K562 (cell line): ENCODE data around the gene ANKRD60. TPM values are rescaled to one million over a fixed set of nuclear protein-coding genes. Genes with fewer than 3 reads are reported as not detected.

Source experiments
- ATAC-seq: fragments of 200-7000 bp; cut with Tn5 transposase; 3 replicates; pipeline ENCODE4 v1.9.1; 2020; ENCODE audit warnings: moderate library complexity
- BruUV-seq: library from RNA; stranded (reverse); fragments of 400-500 nt; replicated peaks from 2 replicates; lab custom pipeline; 2021; lab: Mats Ljungman, UMichigan
- CTCF ChIA-PET: fragments of 300-600 bp; formaldehyde crosslinking; extraction: SDS; loops from one replicate; lab custom pipeline; 2021; ENCODE audit warnings: low intra/inter-chr PET ratio; lab: Yijun Ruan, JAX
- POLR2A ChIA-PET: fragments of 300-600, 350-650 bp; sonication (Branson Sonifier 250); formaldehyde crosslinking; extraction: SDS; loops from one replicate; lab custom pipeline; 2021; ENCODE audit warnings: antibody characterized with exemption, inconsistent platforms; lab: Yijun Ruan, JAX
- DNase-seq, 4 experiments: peaks; one replicate each; pipeline versions ENCODE4 v3.0.0 to v3.0.0-alpha.2; 2011 to 2018; ENCODE audit warnings: low spot score in 3 of 4, mixed read lengths in 3 of 4; ENCODE audit errors: extremely low read depth in 1 of 4
- FAIRE-seq: peaks from 2 replicates; lab custom pipeline; 2011; peaks lifted over from hg19 to GRCh38; lab: Jason Lieb, UNC
- H2AFZ ChIP-seq: 2 replicates; pipeline ENCODE4 v1.6.0; 2011; ENCODE audit warnings: low read depth, low read length, control low read depth, inconsistent platforms
- H3K27ac ChIP-seq: fragments of 200-600 bp; 3 replicates; pipeline ENCODE4 v1.8.0; 2011; ENCODE audit warnings: low read depth, mild to moderate bottlenecking, control low read depth, inconsistent platforms, low read length, moderate library complexity, mixed read lengths; ENCODE audit errors: extremely low read depth
- H3K27me3 ChIP-seq, 2 experiments: fragments of 300-600 bp in 1 of 2; 2 replicates in 1 of 2; 3 replicates in 1 of 2; pipeline versions ENCODE4 v1.6.0 to v1.8.0; 2011; ENCODE audit warnings: inconsistent platforms in 2 of 2, low read length in 2 of 2, mild to moderate bottlenecking in 1 of 2, mixed read lengths in 1 of 2, moderate library complexity in 1 of 2; ENCODE audit not compliant: control insufficient read depth in 2 of 2, insufficient read depth in 2 of 2
- H3K36me3 ChIP-seq: fragments of 300-600 bp; 3 replicates; pipeline ENCODE4 v1.8.0; 2011; ENCODE audit warnings: mild to moderate bottlenecking, low read length, inconsistent platforms; ENCODE audit not compliant: control insufficient read depth, insufficient read depth
- H3K4me1 ChIP-seq, 2 experiments: fragments of 200-600 bp in 1 of 2; replicated peaks in 1 of 2; 2 replicates in 1 of 2; 3 replicates in 1 of 2; pipeline versions ENCODE4 v1.5.1 to v1.8.0; 2011; ENCODE audit warnings: inconsistent platforms in 2 of 2, low read length in 2 of 2, mild to moderate bottlenecking in 1 of 2, mixed read lengths in 1 of 2, moderate library complexity in 1 of 2; ENCODE audit not compliant: control insufficient read depth in 2 of 2, insufficient read depth in 2 of 2
- H3K4me2 ChIP-seq: 2 replicates; pipeline ENCODE4 v1.6.1; 2011; ENCODE audit warnings: low read length, control low read depth, inconsistent platforms, mixed read lengths; ENCODE audit not compliant: insufficient read depth
- H3K4me3 ChIP-seq: fragments of 200-600 bp; sonication (generic), shearing (Covaris generic); 2 replicates; pipeline ENCODE4 v1.5.1; 2016; ENCODE audit warnings: control low read depth, inconsistent platforms
- H3K79me2 ChIP-seq: fragments of 200-600 bp; 3 replicates; pipeline ENCODE4 v1.8.0; 2011; ENCODE audit warnings: low read length, inconsistent platforms; ENCODE audit not compliant: control insufficient read depth, insufficient read depth
- H3K9ac ChIP-seq, 2 experiments: 2 replicates each; pipeline versions ENCODE4 v1.6.0 to v1.6.1; 2011; ENCODE audit warnings: low read depth in 2 of 2, low read length in 2 of 2, control low read depth in 1 of 2, inconsistent platforms in 1 of 2, mild to moderate bottlenecking in 1 of 2, mixed read lengths in 1 of 2; ENCODE audit not compliant: insufficient read depth in 1 of 2
- H3K9me1 ChIP-seq: one replicate; pipeline ENCODE4 v1.6.0; 2011; ENCODE audit warnings: inconsistent platforms, mild to moderate bottlenecking, low read length, moderate library complexity; ENCODE audit not compliant: control insufficient read depth, insufficient read depth
- H3K9me3 ChIP-seq: replicated peaks from 2 replicates; pipeline ENCODE4 v1.5.1; 2011; ENCODE audit warnings: low read depth, low read length, inconsistent platforms; ENCODE audit not compliant: control insufficient read depth, insufficient read depth
- H4K20me1 ChIP-seq: replicated peaks from 2 replicates; pipeline ENCODE4 v1.6.1; 2011; ENCODE audit warnings: low read length, inconsistent platforms, mixed read lengths; ENCODE audit not compliant: control insufficient read depth, insufficient read depth
- BACH1 ChIP-seq: fragments of 200-800 bp; sonication (Bioruptor generic); IDR thresholded peaks from 2 replicates; pipeline ENCODE4 v1.6.1; 2016; ENCODE audit warnings: missing genetic modification characterization, missing compliant biosample characterization
- PHF21A ChIP-seq: fragments of 450-650 bp; IDR thresholded peaks from 2 replicates; pipeline ENCODE4 v1.6.1; 2017; ENCODE audit warnings: low read depth, borderline replicate concordance
- SREBF1 ChIP-seq: fragments of 150-350 bp; IDR thresholded peaks from 2 replicates; pipeline ENCODE4 v1.6.1; 2014; ENCODE audit warnings: antibody characterized with exemption, low read depth, low read length, borderline replicate concordance
- ZFX ChIP-seq: sonication (generic); formaldehyde crosslinking; IDR thresholded peaks from 2 replicates; pipeline ENCODE4 v1.8.0; 2022; ENCODE audit warnings: mild to moderate bottlenecking, missing genetic modification reagents, moderate library complexity
- ZKSCAN1 ChIP-seq: fragments of 150-350 bp; IDR thresholded peaks from 2 replicates; pipeline ENCODE4 v1.6.1; 2016; ENCODE audit warnings: low read depth, low read length
- ZNF124 ChIP-seq: sonication (generic); formaldehyde crosslinking; IDR thresholded peaks from 2 replicates; pipeline ENCODE4 v1.8.1; 2022; ENCODE audit warnings: missing genetic modification reagents
- ZNF175 ChIP-seq: fragments of 200-800 bp; sonication (Bioruptor generic); IDR thresholded peaks from 2 replicates; pipeline ENCODE4 v1.6.1; 2016; ENCODE audit warnings: low read depth, mild to moderate bottlenecking, missing genetic modification characterization, missing compliant biosample characterization
- ZNF655 ChIP-seq: fragments of 250-450 bp; sonication (Bioruptor Pico); IDR thresholded peaks from 2 replicates; pipeline ENCODE4 v1.5.0; 2021
- WGBS: fragments of 100-300 bp; shearing (Covaris generic); methylation state at CpG from one replicate; pipeline ENCODE4 v1.1.6; 2016; ENCODE audit warnings: low coverage, mixed read lengths; ENCODE audit not compliant: insufficient coverage; ENCODE audit errors: missing lambda C conversion rate; 5-methylcytosine and 5-hydroxymethylcytosine counted together
- in situ Hi-C: fragments of 300-500 bp; cut with MboI; formaldehyde crosslinking; loops from 4 replicates; pipeline ENCODE4 v1.15.0; 2018; ENCODE audit warnings: inconsistent platforms, mixed read lengths
- intact Hi-C: fragments of 100-400 bp; cut with micrococcal nuclease; formaldehyde crosslinking; loops from 2 replicates; pipeline ENCODE4 v1.14.2; 2022
- polyA plus RNA-seq, 8 experiments: library from polyadenylated mRNA; depleted of rRNA in 4 of 8; stranded (reverse) in 5 of 8; unstranded in 3 of 8; fragments of >200 nt; fragmentation: Nextera tagmentation in 2 of 8; fragmentation: Illumina TruSeq in 1 of 8; extraction: Ambion mirVana in 2 of 8; extraction: Trizol in 1 of 8; gene quantifications; 2 replicates each; pipeline versions ENCODE4 v1.2.1 to v1.2.3, GENCODE V29; 2011 to 2014; ENCODE audit warnings: inconsistent platforms in 1 of 8, missing spikeins in 1 of 8
- total RNA-seq, 7 experiments: library from RNA; depleted of rRNA in 6 of 7; stranded (reverse); fragments of >200 nt in 6 of 7; fragmentation: Illumina TruSeq in 2 of 7; extraction: Trizol in 2 of 7; gene quantifications; 2 replicates each; pipeline versions ENCODE4 v1.2.1 to v1.2.3, GENCODE V29; 2011 to 2021; ENCODE audit warnings: low replicate concordance in 1 of 7

Gene ANKRD60
- total and polyA plus RNA-seq, 9 of the 15 experiments (the other 6 are each of a cell fraction or from before 2014, with no cell fraction given), result not detected

GRCh38 chr20:58240471-58240870, 12.0 kb upstream of the ANKRD60 start:
- no peak for FAIRE-seq
- ChIA-PET POLR2A (no interaction called here), CTCF (interaction anchor here (5.4 kb wide), 1 partner anchor 207 kb away, joined by 63 read pairs; no protein-coding TSS in a partner anchor)
- in situ Hi-C loops (loop anchor here (25.0 kb wide), 2 partner anchors 397 to 572 kb away; no protein-coding TSS in a partner anchor), intact Hi-C loops (no loop called here)
- Histone ChIP-seq H3K4me3 (no peak overlapping the region), H3K9ac (no peak overlapping the region), H3K79me2 (no peaks in the 10 kb centered on the region), H3K9me1 (no peaks in the 10 kb centered on the region), H3K27ac (no peak overlapping the region), H2AFZ (no peak overlapping the region), H3K36me3 (peaks cover 5% of the 10 kb centered on the region; the same call in 1 of the 3 replicates), H3K27me3 (no peaks in the 10 kb centered on the region), H3K4me2 (no peak overlapping the region), H4K20me1 (no peaks in the 10 kb centered on the region; the same call in 1 of the 2 replicates), H3K9me3 (no peaks in the 10 kb centered on the region), H3K4me1 (peaks cover 2 to 7% of the 10 kb centered on the region in 2 experiments; a peak in 2 of 5 replicates)
- no peak for DNase-seq
- no TSS peak for BruUV-seq
- WGBS, result 84% methylated on average over 4 of the region's 4 CpGs
- TF ChIP-seq BACH1 (tag), result no peak
- TF ChIP-seq ZNF124 (CRISPR knock-in tag), result no peak
- no peak for ATAC-seq

- no peak for TF ChIP-seq ZNF655 (CRISPR knock-in tag)
- no peak for TF ChIP-seq PHF21A
- TF ChIP-seq SREBF1, result no peak
- no peak for TF ChIP-seq ZFX (CRISPR knock-in tag)
- TF ChIP-seq ZKSCAN1, result no peak
- no peak for TF ChIP-seq ZNF175 (CRISPR knock-in tag)
- POLR2A ChIA-PET, result no interaction called here
- 71% methylated on average over 7 of the region's 7 CpGs for WGBS
- no TSS peak for BruUV-seq
- Histone ChIP-seq H2AFZ (no peak overlapping the region), H3K9me3 (no peaks in the 10 kb centered on the region), H4K20me1 (no peaks in the 10 kb centered on the region; the same call in 1 of the 2 replicates), H3K4me3 (no peak overlapping the region), H3K4me2 (no peak overlapping the region), H3K27me3 (no peaks in the 10 kb centered on the region), H3K27ac (no peak overlapping the region), H3K36me3 (no peaks in the 10 kb centered on the region), H3K9me1 (no peaks in the 10 kb centered on the region), H3K4me1 (peaks cover 2 to 7% of the 10 kb centered on the region in 2 experiments; a peak in 2 of 5 replicates), H3K79me2 (no peaks in the 10 kb centered on the region), H3K9ac (no peak overlapping the region)
- ATAC-seq, result no peak
- in situ Hi-C loops, result loop anchor here (25.0 kb wide), 2 partner anchors 398 to 573 kb away; no protein-coding TSS in a partner anchor
- FAIRE-seq, result no peak
- CTCF ChIA-PET, result interaction anchor here (5.4 kb wide), 1 partner anchor 208 kb away, joined by 63 read pairs; no protein-coding TSS in a partner anchor
- DNase-seq, result no peak
- intact Hi-C loops, result loop anchor here (5.0 to 10.0 kb wide), 4 partner anchors 68 to 596 kb away; partner anchors contain the start of genes RAB22A and STX16
Measured at GRCh38 chr20:58239216-58239615, 10.8 kb upstream of the ANKRD60 start.
